HEK293 (cell line): Measurements from ENCODE around the gene SPON1.

Source experiments
- BCL11A ChIP-seq: fragments of 450-650 bp; formaldehyde crosslinking; IDR thresholded peaks from 2 replicates; pipeline ENCODE4 v1.5.1; 2016; ENCODE audit warnings: low read depth, missing biosample characterization, missing genetic modification characterization
- GLIS2 ChIP-seq: fragments of 450-650 bp; formaldehyde crosslinking; IDR thresholded peaks from 2 replicates; pipeline ENCODE4 v1.5.1; 2016; ENCODE audit warnings: missing biosample characterization, missing genetic modification characterization
- MZF1 ChIP-seq: fragments of 450-650 bp; formaldehyde crosslinking; IDR thresholded peaks from 2 replicates; pipeline ENCODE4 v1.5.1; 2017; ENCODE audit warnings: missing biosample characterization, missing genetic modification characterization, borderline replicate concordance
- PATZ1 ChIP-seq: fragments of 450-650 bp; formaldehyde crosslinking; IDR thresholded peaks from 2 replicates; pipeline ENCODE4 v1.5.1; 2016; ENCODE audit warnings: missing biosample characterization, missing genetic modification characterization
- PRDM10 ChIP-seq: fragments of 450-650 bp; formaldehyde crosslinking; IDR thresholded peaks from 2 replicates; pipeline ENCODE4 v1.5.1; 2016; ENCODE audit warnings: missing biosample characterization, missing genetic modification characterization
- WT1 ChIP-seq: fragments of 450-650 bp; formaldehyde crosslinking; IDR thresholded peaks from 2 replicates; pipeline ENCODE4 v1.5.1; 2016; ENCODE audit warnings: missing biosample characterization, missing genetic modification characterization
- YY1 ChIP-seq: fragments of 450-650 bp; formaldehyde crosslinking; IDR thresholded peaks from 2 replicates; pipeline ENCODE4 v1.5.1; 2018; ENCODE audit warnings: missing biosample characterization, missing genetic modification characterization
- ZBTB8A ChIP-seq: fragments of 450-650 bp; formaldehyde crosslinking; IDR thresholded peaks from 2 replicates; pipeline ENCODE4 v1.5.1; 2016; ENCODE audit warnings: missing biosample characterization, missing genetic modification characterization
- ZEB2 ChIP-seq: fragments of 450-650 bp; formaldehyde crosslinking; IDR thresholded peaks from 2 replicates; pipeline ENCODE4 v1.5.1; 2016; ENCODE audit warnings: missing biosample characterization, missing genetic modification characterization
- ZIC2 ChIP-seq: fragments of 450-650 bp; formaldehyde crosslinking; IDR thresholded peaks from 2 replicates; pipeline ENCODE4 v1.5.1; 2016; ENCODE audit warnings: missing biosample characterization, missing genetic modification characterization
- ZNF148 ChIP-seq: fragments of 450-650 bp; formaldehyde crosslinking; IDR thresholded peaks from 2 replicates; pipeline ENCODE4 v1.5.0; 2017; ENCODE audit warnings: missing biosample characterization, missing genetic modification characterization, borderline replicate concordance
- ZNF169 ChIP-seq: fragments of 450-650 bp; formaldehyde crosslinking; IDR thresholded peaks from 2 replicates; pipeline ENCODE4 v1.5.1; 2016; ENCODE audit warnings: missing biosample characterization, missing genetic modification characterization
- ZNF2 ChIP-seq: fragments of 450-650 bp; formaldehyde crosslinking; IDR thresholded peaks from 2 replicates; pipeline ENCODE4 v1.5.1; 2016; ENCODE audit warnings: missing biosample characterization, missing genetic modification characterization
- ZNF280D ChIP-seq: fragments of 450-650 bp; formaldehyde crosslinking; IDR thresholded peaks from 2 replicates; pipeline ENCODE4 v1.5.1; 2016; ENCODE audit warnings: missing biosample characterization, missing genetic modification characterization
- ZNF335 ChIP-seq: fragments of 450-650 bp; formaldehyde crosslinking; conservative IDR thresholded peaks from 2 replicates; pipeline ENCODE4 v1.5.1; 2016; ENCODE audit warnings: missing biosample characterization, missing genetic modification characterization
- ZNF366 ChIP-seq: fragments of 450-650 bp; formaldehyde crosslinking; conservative IDR thresholded peaks from 2 replicates; pipeline ENCODE4 v1.5.1; 2016; ENCODE audit warnings: missing biosample characterization, missing genetic modification characterization
- ZNF433 ChIP-seq: fragments of 450-650 bp; formaldehyde crosslinking; IDR thresholded peaks from 2 replicates; pipeline ENCODE4 v1.5.1; 2016; ENCODE audit warnings: missing biosample characterization, missing genetic modification characterization, low read depth
- ZNF510 ChIP-seq: fragments of 450-650 bp; formaldehyde crosslinking; IDR thresholded peaks from 2 replicates; pipeline ENCODE4 v1.5.1; 2018; ENCODE audit warnings: mild to moderate bottlenecking, missing genetic modification characterization, missing biosample characterization; ENCODE audit not compliant: insufficient replicate concordance
- ZNF558 ChIP-seq: fragments of 450-650 bp; formaldehyde crosslinking; IDR thresholded peaks from 2 replicates; pipeline ENCODE4 v1.5.1; 2016; ENCODE audit warnings: missing biosample characterization, missing genetic modification characterization
- ZNF560 ChIP-seq: fragments of 450-650 bp; formaldehyde crosslinking; IDR thresholded peaks from 2 replicates; pipeline ENCODE4 v1.5.1; 2017; ENCODE audit warnings: missing biosample characterization, missing genetic modification characterization, borderline replicate concordance
- ZNF629 ChIP-seq: fragments of 450-650 bp; formaldehyde crosslinking; IDR thresholded peaks from 2 replicates; pipeline ENCODE4 v1.5.1; 2017; ENCODE audit warnings: missing biosample characterization, missing genetic modification characterization
- ZNF707 ChIP-seq: fragments of 450-650 bp; formaldehyde crosslinking; IDR thresholded peaks from 2 replicates; pipeline ENCODE4 v1.5.1; 2016; ENCODE audit warnings: missing biosample characterization, missing genetic modification characterization
- ZNF777 ChIP-seq: fragments of 450-650 bp; formaldehyde crosslinking; IDR thresholded peaks from 2 replicates; pipeline ENCODE4 v1.5.1; 2017; ENCODE audit warnings: missing biosample characterization, missing genetic modification characterization, borderline replicate concordance
- ZNF843 ChIP-seq: fragments of 450-650 bp; formaldehyde crosslinking; IDR thresholded peaks from 2 replicates; pipeline ENCODE4 v1.5.1; 2016; ENCODE audit warnings: missing biosample characterization, missing genetic modification characterization
- ZSCAN16 ChIP-seq: fragments of 450-650 bp; formaldehyde crosslinking; IDR thresholded peaks from 2 replicates; pipeline ENCODE4 v1.5.1; 2016; ENCODE audit warnings: missing biosample characterization, missing genetic modification characterization
- ZSCAN4 ChIP-seq: fragments of 450-650 bp; formaldehyde crosslinking; IDR thresholded peaks from 2 replicates; pipeline ENCODE4 v1.5.1; 2017; ENCODE audit warnings: missing biosample characterization, missing genetic modification characterization
- TF ChIP-seq, protein P1 (sequence below): fragments of 450-650 bp; formaldehyde crosslinking; IDR thresholded peaks from 2 replicates; pipeline ENCODE4 v1.5.1; 2016; ENCODE audit warnings: missing biosample characterization, missing genetic modification characterization

SPON1 gene

DNA sequence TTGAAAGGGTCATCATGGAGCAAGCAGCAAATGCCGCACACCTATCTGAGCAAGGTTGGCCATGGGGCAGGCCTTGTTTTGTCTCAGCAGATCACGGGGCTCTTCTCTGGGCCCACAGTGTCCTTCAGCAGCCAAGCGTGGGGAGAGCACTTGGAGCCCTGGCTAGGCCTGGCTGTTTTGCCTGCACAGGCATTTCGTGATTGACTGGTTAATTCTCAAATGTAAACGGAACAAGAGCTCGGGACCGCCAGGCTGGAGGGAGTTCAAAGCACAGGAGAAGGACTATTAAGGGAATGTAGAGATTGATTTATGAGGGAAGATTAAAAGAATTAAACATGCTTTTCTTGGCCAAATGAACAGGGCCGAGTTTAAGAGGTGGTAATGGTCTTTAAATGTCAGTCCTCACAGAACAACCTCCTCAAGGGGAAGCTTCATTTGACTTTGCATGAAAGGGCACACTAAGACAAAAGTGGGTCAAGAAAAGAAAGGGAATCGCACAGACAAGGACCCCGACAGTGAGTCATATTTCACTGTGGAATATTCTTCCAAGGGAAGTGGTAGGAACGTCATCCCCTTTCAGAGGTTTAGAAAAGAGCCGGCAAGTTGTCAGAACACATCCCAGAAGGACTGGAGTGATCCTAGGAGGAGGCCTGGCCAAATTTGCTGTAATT, 20.7 kb downstream of the SPON1 start (continued):
- TF ChIP-seq ZNF148 (no peak), ZNF707 (tag by site-specific recombination) (no peak), ZNF510 (tag by site-specific recombination) (no peak), BCL11A (no peak), ZNF560 (tag by site-specific recombination) (no peak), ZBTB8A (tag by site-specific recombination) (no peak), ZNF843 (tag by site-specific recombination) (peak; percentile 76), ZNF433 (tag by site-specific recombination) (no peak), ZSCAN16 (no peak), ZNF366 (tag by site-specific recombination) (no peak), ZNF629 (tag by site-specific recombination) (peak; percentile 46; the same call in 1 of the 2 replicates), ZIC2 (tag by site-specific recombination) (no peak), ZNF169 (tag by site-specific recombination) (no peak), ZSCAN4 (no peak), GLIS2 (tag by site-specific recombination) (no peak), MZF1 (tag by site-specific recombination) (peak; percentile 62; the same call in 1 of the 2 replicates), PRDM10 (tag by site-specific recombination) (0 out of 2 replicates have a peak, but pooled peaks have one; percentile 23), ZEB2 (tag by site-specific recombination) (0 out of 2 replicates have a peak, but pooled peaks have one; percentile 37), ZNF777 (tag by site-specific recombination) (no peak), WT1 (peak; percentile 78), ZNF280D (tag by site-specific recombination) (no peak), ZNF2 (tag by site-specific recombination) (no peak), ZNF558 (tag by site-specific recombination) (no peak), PATZ1 (no peak), ZNF335 (tag by site-specific recombination) (0 out of 2 replicates have a peak, but pooled peaks have one; percentile 24), YY1 (tag by site-specific recombination) (no peak)
- TF ChIP-seq, protein P1, sequence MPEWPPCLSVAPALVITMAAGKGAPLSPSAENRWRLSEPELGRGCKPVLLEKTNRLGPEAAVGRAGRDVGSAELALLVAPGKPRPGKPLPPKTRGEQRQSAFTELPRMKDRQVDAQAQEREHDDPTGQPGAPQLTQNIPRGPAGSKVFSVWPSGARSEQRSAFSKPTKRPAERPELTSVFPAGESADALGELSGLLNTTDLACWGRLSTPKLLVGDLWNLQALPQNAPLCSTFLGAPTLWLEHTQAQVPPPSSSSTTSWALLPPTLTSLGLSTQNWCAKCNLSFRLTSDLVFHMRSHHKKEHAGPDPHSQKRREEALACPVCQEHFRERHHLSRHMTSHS, result no peak
